ENCODE results near the gene SOWAHA.
"Not testable (repeated sequence)": the region's sequence is repeated elsewhere in the genome, so short reads cannot be mapped to it uniquely, and the experiment has no call there.

The SOWAHA gene

GRCh38 chr5:132841305-132841704, 28.2 kb downstream of the SOWAHA start:
- Histone ChIP-seq H3K27ac (no peak overlapping the region), H3K4me2 (peak overlapping the region; percentile 17; the same call in 1 of the 2 replicates), H3K4me3 (no peak overlapping the region), H3K9me3 (no peaks in the 10 kb centered on the region), H3K4me1 (peaks cover 23% of the 10 kb centered on the region), H4K20me1 (no peaks in the 10 kb centered on the region), H3K27me3 (no peaks in the 10 kb centered on the region), H3K36me3 (no peaks in the 10 kb centered on the region), H3K9ac (no peak overlapping the region)
- no peak for TF ChIP-seq Cebpa-rat (IDR thresholded peaks at IDR 0.05)

- Histone ChIP-seq H3K9me3 (no peaks in the 10 kb centered on the region), H3K4me2 (no peak overlapping the region), H3K36me3 (no peaks in the 10 kb centered on the region), H3K27me3 (no peaks in the 10 kb centered on the region), H3K4me3 (no peak overlapping the region), H3K4me1 (no peaks in the 10 kb centered on the region), H4K20me1 (no peaks in the 10 kb centered on the region), H3K27ac (no peak overlapping the region), H3K9ac (no peak overlapping the region)
- TF ChIP-seq Cebpa-rat (IDR thresholded peaks at IDR 0.05), result no peak
Observed at GRCh38 chr5:132848270-132848669, 35.2 kb downstream of the SOWAHA start.

GRCh38 chr5:132849347-132849746, 36.2 kb downstream of the SOWAHA start:
- H3K4me1 ChIP-seq, result peaks cover 9% of the 10 kb centered on the region
- H3K9ac ChIP-seq, result no peak overlapping the region
- no peak overlapping the region for H3K27ac ChIP-seq
- TF ChIP-seq Cebpa-rat (IDR thresholded peaks at IDR 0.05), result no peak
- no peaks in the 10 kb centered on the region for H4K20me1 ChIP-seq
- H3K27me3 ChIP-seq, result no peaks in the 10 kb centered on the region
- no peaks in the 10 kb centered on the region for H3K9me3 ChIP-seq
- no peak overlapping the region for H3K4me3 ChIP-seq
- no peak overlapping the region for H3K4me2 ChIP-seq
- no peaks in the 10 kb centered on the region for H3K36me3 ChIP-seq

- Histone ChIP-seq H3K27me3 (no peaks in the 10 kb centered on the region), H3K9ac (no peak overlapping the region), H3K9me3 (no peaks in the 10 kb centered on the region), H3K4me3 (no peak overlapping the region), H3K4me1 (peaks cover 10% of the 10 kb centered on the region), H3K4me2 (no peak overlapping the region), H3K36me3 (no peaks in the 10 kb centered on the region), H3K27ac (no peak overlapping the region), H4K20me1 (no peaks in the 10 kb centered on the region)
- no peak for TF ChIP-seq Cebpa-rat (IDR thresholded peaks at IDR 0.05)
Observed at GRCh38 chr5:132850066-132850465, 37.0 kb downstream of the SOWAHA start.

- Histone ChIP-seq H4K20me1 (no peaks in the 10 kb centered on the region), H3K36me3 (no peaks in the 10 kb centered on the region), H3K4me3 (no peak overlapping the region), H3K9ac (no peak overlapping the region), H3K27ac (no peak overlapping the region), H3K4me1 (peaks cover 10% of the 10 kb centered on the region), H3K9me3 (no peaks in the 10 kb centered on the region), H3K4me2 (no peak overlapping the region), H3K27me3 (no peaks in the 10 kb centered on the region)
- no peak for TF ChIP-seq Cebpa-rat (IDR thresholded peaks at IDR 0.05)
Observed at GRCh38 chr5:132853323-132853722, 40.2 kb downstream of the SOWAHA start.

GRCh38 chr5:132853790-132854189, 40.7 kb downstream of the SOWAHA start:
- Histone ChIP-seq H3K4me1 (peaks cover 10% of the 10 kb centered on the region), H3K27ac (no peak overlapping the region), H3K36me3 (no peaks in the 10 kb centered on the region), H3K9me3 (no peaks in the 10 kb centered on the region), H4K20me1 (no peaks in the 10 kb centered on the region), H3K9ac (no peak overlapping the region), H3K27me3 (no peaks in the 10 kb centered on the region), H3K4me2 (peak overlapping the region; percentile 36; the same call in 1 of the 2 replicates), H3K4me3 (no peak overlapping the region)
- TF ChIP-seq Cebpa-rat (IDR thresholded peaks at IDR 0.05), result no peak

- H3K36me3 ChIP-seq, result no peaks in the 10 kb centered on the region
- no peaks in the 10 kb centered on the region for H3K27me3 ChIP-seq
- H3K27ac ChIP-seq, result no peak overlapping the region
- H3K4me2 ChIP-seq, result no peak overlapping the region
- no peak for TF ChIP-seq Cebpa-rat (IDR thresholded peaks at IDR 0.05)
- no peak overlapping the region for H3K9ac ChIP-seq
- no peak overlapping the region for H3K4me3 ChIP-seq
- H3K4me1 ChIP-seq, result peaks cover 10% of the 10 kb centered on the region
- H3K9me3 ChIP-seq, result no peaks in the 10 kb centered on the region
- no peaks in the 10 kb centered on the region for H4K20me1 ChIP-seq
Observed at GRCh38 chr5:132854301-132854700, 41.2 kb downstream of the SOWAHA start.

- not testable (repeated sequence) for H4K20me1 ChIP-seq, H3K36me3 ChIP-seq, H3K27ac ChIP-seq, H3K9ac ChIP-seq, H3K4me3 ChIP-seq, H3K9me3 ChIP-seq, H3K4me2 ChIP-seq, H3K27me3 ChIP-seq
- peaks cover 10% of the 10 kb centered on the region for H3K4me1 ChIP-seq
Observed at GRCh38 chr5:132854992-132855391, 41.9 kb downstream of the SOWAHA start.

GRCh38 chr5:132856011-132856410, 42.9 kb downstream of the SOWAHA start:
- Histone ChIP-seq H3K9ac (no peak overlapping the region), H3K27ac (no peak overlapping the region), H3K4me2 (no peak overlapping the region), H3K36me3 (no peaks in the 10 kb centered on the region), H4K20me1 (no peaks in the 10 kb centered on the region), H3K4me1 (peaks cover 10% of the 10 kb centered on the region), H3K4me3 (no peak overlapping the region), H3K27me3 (no peaks in the 10 kb centered on the region), H3K9me3 (no peaks in the 10 kb centered on the region)
- no peak for TF ChIP-seq Cebpa-rat (IDR thresholded peaks at IDR 0.05)

- no peak for TF ChIP-seq Cebpa-rat (IDR thresholded peaks at IDR 0.05)
- no peaks in the 10 kb centered on the region for H3K36me3 ChIP-seq
- H3K4me2 ChIP-seq, result no peak overlapping the region
- H3K9ac ChIP-seq, result no peak overlapping the region
- peaks cover 3% of the 10 kb centered on the region; the same call in 1 of the 2 replicates for H3K4me1 ChIP-seq
- no peak overlapping the region for H3K4me3 ChIP-seq
- no peaks in the 10 kb centered on the region for H3K9me3 ChIP-seq
- H3K27ac ChIP-seq, result no peak overlapping the region
- H3K27me3 ChIP-seq, result no peaks in the 10 kb centered on the region
- no peaks in the 10 kb centered on the region for H4K20me1 ChIP-seq
Observed at GRCh38 chr5:132859889-132860437, 46.9 kb downstream of the SOWAHA start.

- H3K27ac ChIP-seq, result no peak overlapping the region
- TF ChIP-seq Cebpa-rat (IDR thresholded peaks at IDR 0.05), result no peak
- H4K20me1 ChIP-seq, result no peaks in the 10 kb centered on the region
- no peak overlapping the region for H3K9ac ChIP-seq
- peaks cover 11% of the 10 kb centered on the region for H3K4me1 ChIP-seq
- no peaks in the 10 kb centered on the region for H3K27me3 ChIP-seq
- H3K9me3 ChIP-seq, result no peaks in the 10 kb centered on the region
- H3K4me2 ChIP-seq, result no peak overlapping the region
- H3K4me3 ChIP-seq, result no peak overlapping the region
- no peaks in the 10 kb centered on the region for H3K36me3 ChIP-seq
Observed at GRCh38 chr5:132860742-132861141, 47.6 kb downstream of the SOWAHA start.

Measured in BLaER1 (cell line).